Endodermal cell (in vitro differentiated cells): ENCODE measurements around the gene TTC13. TPM values are rescaled to one million over a fixed set of nuclear protein-coding genes. Genes with fewer than 3 reads are reported as not detected.
A peak's percentile ranks its signal among the peaks of the same experiment; 100 is the strongest.

ENCODE experiments used
- DNase-seq: peaks from one replicate; pipeline ENCODE4 v3.0.0-alpha.2; 2017
- H3K27ac ChIP-seq: 2 replicates; pipeline ENCODE4 v1.5.1; 2013; ENCODE audit warnings: mild to moderate bottlenecking, low read depth, low read length, moderate library complexity
- H3K27me3 ChIP-seq: 2 replicates; pipeline ENCODE4 v1.6.1; 2013; ENCODE audit warnings: mild to moderate bottlenecking, low read length, moderate library complexity; ENCODE audit not compliant: insufficient read depth, control insufficient read depth, poor library complexity, severe bottlenecking
- H3K36me3 ChIP-seq: 2 replicates; pipeline ENCODE4 v1.7.0; 2013; ENCODE audit warnings: mild to moderate bottlenecking, low read length, moderate library complexity; ENCODE audit not compliant: control insufficient read depth, insufficient read depth
- H3K4me1 ChIP-seq: one replicate; pipeline ENCODE4 v1.7.0; 2013; ENCODE audit warnings: low read length; ENCODE audit not compliant: control insufficient read depth, insufficient read depth
- H3K4me3 ChIP-seq: 2 replicates; pipeline ENCODE4 v1.5.1; 2013; ENCODE audit warnings: mild to moderate bottlenecking, low read length, moderate library complexity
- H3K9ac ChIP-seq: 2 replicates; pipeline ENCODE4 v1.6.1; 2013; ENCODE audit warnings: mild to moderate bottlenecking, low read length, moderate library complexity; ENCODE audit not compliant: poor library complexity, severe bottlenecking; ENCODE audit errors: extremely low read depth
- H3K9me3 ChIP-seq: 2 replicates; pipeline ENCODE4 v1.6.1; 2013; ENCODE audit warnings: mild to moderate bottlenecking, low read length, moderate library complexity; ENCODE audit not compliant: control insufficient read depth
- H3K27ac Mint-ChIP-seq: 2 replicates; pipeline ENCODE4 v1.8.0; 2020; ENCODE audit warnings: mixed read lengths
- H3K27me3 Mint-ChIP-seq: 2 replicates; pipeline ENCODE4 v1.8.0; 2021; ENCODE audit warnings: mild to moderate bottlenecking, mixed read lengths; ENCODE audit not compliant: insufficient read depth
- H3K36me3 Mint-ChIP-seq: 2 replicates; pipeline ENCODE4 v1.8.0; 2020; ENCODE audit warnings: low read depth, mixed read lengths
- H3K4me1 Mint-ChIP-seq: 2 replicates; pipeline ENCODE4 v1.8.0; 2020; ENCODE audit warnings: mixed read lengths
- H3K4me3 Mint-ChIP-seq: 2 replicates; pipeline ENCODE4 v1.8.0; 2020; ENCODE audit warnings: mild to moderate bottlenecking, moderate library complexity, mixed read lengths
- H3K9me3 Mint-ChIP-seq: 2 replicates; pipeline ENCODE4 v1.8.0; 2020; ENCODE audit warnings: mild to moderate bottlenecking, mixed read lengths
- CTCF ChIP-seq: fragments of 200-600 bp; sonication (generic); conservative IDR thresholded peaks from 2 replicates; pipeline ENCODE4 v1.5.0; 2021; ENCODE audit warnings: antibody characterized with exemption, mild to moderate bottlenecking
- WGBS, 2 experiments: methylation state at CpG; one replicate each; pipeline versions ENCODE4 v1.1.5 to v1.1.7; 2013; ENCODE audit warnings: missing lambda C conversion rate in 2 of 2, mixed read lengths in 1 of 2; ENCODE audit not compliant: insufficient coverage in 1 of 2, insufficient read length in 1 of 2; 5-methylcytosine and 5-hydroxymethylcytosine counted together
- total RNA-seq, 2 donors: library from RNA; stranded (reverse); fragmentation: NEBNext Ultra II Directional in 1 of 2; extraction: Animal tissue kit (Norgen Biotek cat#: 25700) in 1 of 2; gene quantifications; 2 replicates in 1 of 2; 3 replicates in 1 of 2; pipeline ENCODE4 v1.2.1, GENCODE V29; 2021

TTC13 gene
- total RNA-seq, 2 donors from 2014 or later = 12.4 to 14.5 TPM

- 72 to 78% methylated on average over 4 to 6 of the region's 6 CpGs for WGBS, 2 experiments
- Mint-ChIP-seq H3K4me3 (no peak overlapping the region), H3K36me3 (peaks cover 9% of the 10 kb centered on the region), H3K9me3 (no peaks in the 10 kb centered on the region), H3K27ac (peak overlapping the region; percentile 66), H3K27me3 (peaks cover 11% of the 10 kb centered on the region), H3K4me1 (peaks cover 28% of the 10 kb centered on the region)
- no peak for TF ChIP-seq CTCF
- Histone ChIP-seq H3K36me3 (peaks cover 13% of the 10 kb centered on the region), H3K9me3 (no peaks in the 10 kb centered on the region), H3K9ac (no peak overlapping the region), H3K4me3 (no peak overlapping the region), H3K4me1 (no peaks in the 10 kb centered on the region), H3K27me3 (no peaks in the 10 kb centered on the region), H3K27ac (no peak overlapping the region)
- DNase-seq = no peak
These were observed 115.2 kb downstream of the TTC13 start for GRCh38 chr1:230863449-230863848.

GRCh38 chr1:230861970-230862595, 116.6 kb downstream of the TTC13 start:
- no peak for TF ChIP-seq CTCF

GRCh38 chr1:230861489-230861888, 117.2 kb downstream of the TTC13 start:
- Histone ChIP-seq H3K4me1 (no peaks in the 10 kb centered on the region), H3K9ac (no peak overlapping the region), H3K27ac (no peak overlapping the region), H3K9me3 (no peaks in the 10 kb centered on the region), H3K27me3 (no peaks in the 10 kb centered on the region), H3K36me3 (peaks cover 13% of the 10 kb centered on the region), H3K4me3 (no peak overlapping the region)
- no peak overlapping the region for H3K4me3 Mint-ChIP-seq
- peak; percentile 68 for TF ChIP-seq CTCF
- peaks cover 19% of the 10 kb centered on the region for H3K4me1 Mint-ChIP-seq
- no peaks in the 10 kb centered on the region for H3K9me3 Mint-ChIP-seq
- no peaks in the 10 kb centered on the region for H3K27me3 Mint-ChIP-seq
- peak; percentile 76 for DNase-seq
- H3K36me3 Mint-ChIP-seq = peaks cover 12% of the 10 kb centered on the region
- 97 to 98% methylated on average over 10 to 13 of the region's 13 CpGs for WGBS, 2 experiments
- no peak overlapping the region for H3K27ac Mint-ChIP-seq

More at GRCh38 chr1:230861970-230862595, 116.6 kb downstream of the TTC13 start:
- Mint-ChIP-seq H3K27ac (no peak overlapping the region), H3K27me3 (peaks cover 4% of the 10 kb centered on the region), H3K9me3 (no peaks in the 10 kb centered on the region), H3K4me1 (peaks cover 25% of the 10 kb centered on the region), H3K4me3 (no peak overlapping the region), H3K36me3 (peaks cover 12% of the 10 kb centered on the region)
- no peaks in the 10 kb centered on the region for H3K4me1 ChIP-seq
- DNase-seq = no peak
- no peak overlapping the region for H3K4me3 ChIP-seq
- 91 to 100% methylated on average over 2 to 4 of the region's 4 CpGs for WGBS, 2 experiments
- H3K9me3 ChIP-seq = no peaks in the 10 kb centered on the region
- H3K27me3 ChIP-seq = no peaks in the 10 kb centered on the region
- no peak overlapping the region for H3K27ac ChIP-seq
- H3K9ac ChIP-seq = no peak overlapping the region
- peaks cover 13% of the 10 kb centered on the region for H3K36me3 ChIP-seq
